ENCODE measurements around the gene SRI.

DNA sequence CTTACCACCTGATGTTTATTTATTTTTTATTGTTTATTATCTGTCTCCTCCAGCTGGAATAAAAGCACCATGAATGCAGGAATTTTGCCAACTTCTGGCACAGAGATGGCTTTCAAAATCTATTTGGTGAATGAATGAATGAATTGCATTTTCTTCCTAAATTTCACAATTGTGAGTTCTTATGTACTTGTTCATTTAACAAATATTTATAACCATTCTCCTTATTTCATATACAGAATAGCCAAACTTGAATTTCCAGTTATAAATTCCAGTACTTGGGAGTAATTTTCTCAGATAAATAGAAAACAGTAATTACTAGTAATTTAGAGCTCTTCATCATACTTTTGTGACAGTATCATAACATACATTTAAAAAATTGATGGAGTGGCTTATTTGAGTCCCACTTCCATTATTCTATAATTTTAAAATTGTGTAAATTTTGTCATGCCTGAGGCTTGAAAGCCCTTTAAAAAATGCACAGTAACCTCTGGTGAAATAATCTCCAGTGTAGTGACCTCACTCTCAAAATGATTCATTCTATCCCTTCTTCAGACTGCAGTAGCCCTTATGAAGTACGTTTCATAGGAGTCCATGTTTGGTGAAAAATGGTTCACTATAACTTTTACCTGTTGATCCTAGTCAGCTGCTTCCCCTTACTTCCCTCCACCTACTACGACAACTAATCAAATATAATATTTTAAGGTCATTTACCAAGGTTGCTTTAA lies 40.0 kb upstream of the SRI start:
- TF ChIP-seq, protein P1, sequence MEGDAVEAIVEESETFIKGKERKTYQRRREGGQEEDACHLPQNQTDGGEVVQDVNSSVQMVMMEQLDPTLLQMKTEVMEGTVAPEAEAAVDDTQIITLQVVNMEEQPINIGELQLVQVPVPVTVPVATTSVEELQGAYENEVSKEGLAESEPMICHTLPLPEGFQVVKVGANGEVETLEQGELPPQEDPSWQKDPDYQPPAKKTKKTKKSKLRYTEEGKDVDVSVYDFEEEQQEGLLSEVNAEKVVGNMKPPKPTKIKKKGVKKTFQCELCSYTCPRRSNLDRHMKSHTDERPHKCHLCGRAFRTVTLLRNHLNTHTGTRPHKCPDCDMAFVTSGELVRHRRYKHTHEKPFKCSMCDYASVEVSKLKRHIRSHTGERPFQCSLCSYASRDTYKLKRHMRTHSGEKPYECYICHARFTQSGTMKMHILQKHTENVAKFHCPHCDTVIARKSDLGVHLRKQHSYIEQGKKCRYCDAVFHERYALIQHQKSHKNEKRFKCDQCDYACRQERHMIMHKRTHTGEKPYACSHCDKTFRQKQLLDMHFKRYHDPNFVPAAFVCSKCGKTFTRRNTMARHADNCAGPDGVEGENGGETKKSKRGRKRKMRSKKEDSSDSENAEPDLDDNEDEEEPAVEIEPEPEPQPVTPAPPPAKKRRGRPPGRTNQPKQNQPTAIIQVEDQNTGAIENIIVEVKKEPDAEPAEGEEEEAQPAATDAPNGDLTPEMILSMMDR (conservative IDR thresholded peaks at IDR 0.05), result no peak
- no peak for TF ChIP-seq EZH2 (IDR thresholded peaks at IDR 0.05; ENCODE audit: low read depth)

Data from PC-9 (cell line).